ENCODE data around the gene HINFP. TPM values are rescaled to one million over a fixed set of nuclear protein-coding genes. Genes with fewer than 3 reads are reported as not detected.

Gene HINFP
- total and polyA plus RNA-seq, 2 of the 8 experiments (the other 6 are each of a cell fraction or from before 2014, with no cell fraction given): 35.0 to 37.3 TPM

DNA sequence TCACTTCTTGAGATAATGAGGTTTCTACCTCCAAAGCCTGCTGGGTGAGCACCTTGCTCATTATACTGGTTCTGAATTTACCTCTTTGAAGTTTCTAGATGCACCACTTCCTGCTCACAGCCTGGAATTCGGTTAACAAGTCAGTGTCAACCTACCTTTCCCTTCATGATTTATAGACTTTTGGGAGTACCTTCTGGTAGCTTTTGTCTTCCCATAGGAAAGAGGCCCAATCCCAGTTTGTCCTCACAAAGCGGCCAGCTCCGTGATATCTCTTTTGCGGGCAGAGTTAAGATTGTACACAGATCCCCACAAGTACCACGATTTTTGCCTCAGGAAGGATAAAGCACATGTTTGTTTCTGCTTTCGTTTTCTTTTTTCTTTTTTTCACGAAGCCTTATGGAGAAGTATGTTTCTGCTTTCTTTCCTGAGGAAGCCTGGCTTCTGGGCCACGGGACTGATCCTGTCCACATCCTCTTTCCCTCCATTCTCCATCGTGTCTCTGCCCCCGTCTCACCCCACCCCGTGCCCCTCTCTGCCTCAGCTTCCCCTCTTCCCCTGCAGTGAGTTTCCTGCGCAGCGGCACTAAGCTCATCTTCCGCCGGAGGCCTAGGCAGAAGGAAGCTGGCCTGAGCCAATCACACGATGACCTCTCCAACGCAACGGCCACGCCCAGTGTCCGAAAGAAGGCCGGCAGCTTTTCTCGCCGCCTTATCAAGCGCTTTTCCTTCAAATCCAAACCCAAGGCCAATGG, 5.7 kb upstream of the HINFP start:
- DNase-seq (ENCODE audit: low read depth in 1 of 2, low spot score in 2 of 2) (no peak), FAIRE-seq (no peak)
- no peaks in the 10 kb centered on the region; a peak in 1 of 8 replicates for H3K36me3 ChIP-seq (ENCODE audit: control insufficient read depth in 2 of 4, insufficient read depth in 4 of 4, low read length in 3 of 4)
- H2BK15ac ChIP-seq (ENCODE audit: low read length): no peak overlapping the region
- 85% methylated on average over 22 of the region's 24 CpGs; no CpG with 5 or more reads in 1 of the 2 experiments for WGBS, 2 experiments (ENCODE audit: extremely low coverage in 1 of 2, insufficient coverage in 1 of 2, insufficient read length in 1 of 2, insufficient replicate concordance in 2 of 2, low coverage in 1 of 2, low lambda C conversion rate in 2 of 2, missing lambda C conversion rate in 1 of 2)
- H3K23me2 ChIP-seq (ENCODE audit: low read depth, low read length): no peaks in the 10 kb centered on the region
- no peak overlapping the region for H4K8ac ChIP-seq (ENCODE audit: extremely low read depth, insufficient read depth, low read length)
- H3K23ac ChIP-seq (ENCODE audit: insufficient read length): no peak overlapping the region
- no peaks in the 10 kb centered on the region for H3K79me2 ChIP-seq (ENCODE audit: control insufficient read depth in 1 of 2, insufficient read depth in 2 of 2, low read length in 2 of 2)
- H4K91ac ChIP-seq (replicated peaks; ENCODE audit: insufficient read length, low read length): no peak overlapping the region
- no peak overlapping the region for H2AFZ ChIP-seq (ENCODE audit: low read length)
- H3K4me2 ChIP-seq (ENCODE audit: insufficient read depth in 1 of 2, low read depth in 2 of 2, low read length in 2 of 2): no peak overlapping the region
- no peak overlapping the region for H3K4ac ChIP-seq (replicated peaks; ENCODE audit: insufficient read length, low read depth, low read length)
- H2BK12ac ChIP-seq (ENCODE audit: low read depth, low read length): no peak overlapping the region
- no peaks in the 10 kb centered on the region for H3K79me1 ChIP-seq (ENCODE audit: low read depth, low read length)
- H3K27ac ChIP-seq (ENCODE audit: low read depth, low read length): no peak overlapping the region
- no peak overlapping the region for H3K14ac ChIP-seq (ENCODE audit: insufficient read length)
- no peak overlapping the region for H3K4me3 ChIP-seq (ENCODE audit: extremely low read depth in 1 of 4, insufficient read depth in 2 of 4, low read depth in 3 of 4, low read length in 4 of 4)
- no peak overlapping the region; the same call in 1 of the 2 replicates for H2BK20ac ChIP-seq (ENCODE audit: low read length)
- no peak overlapping the region for H4K5ac ChIP-seq (ENCODE audit: insufficient read length, low read depth, low read length)
- no peaks in the 10 kb centered on the region for H3K27me3 ChIP-seq (replicated peaks in 1 of 4; ENCODE audit: control insufficient read depth in 3 of 4, extremely low read depth in 1 of 4, insufficient read depth in 3 of 4, low read length in 3 of 4)
- no peak overlapping the region for H3K9ac ChIP-seq (replicated peaks in 1 of 4; ENCODE audit: extremely low read depth in 1 of 4, low read depth in 3 of 4, low read length in 3 of 4)
- peaks cover 0 to 4% (median 1%) of the 10 kb centered on the region in 4 experiments; a peak in 2 of 7 replicates for H3K4me1 ChIP-seq (replicated peaks in 1 of 4; ENCODE audit: control insufficient read depth in 3 of 4, insufficient read depth in 4 of 4, low read length in 3 of 4)
- no peaks in the 10 kb centered on the region for H3K9me3 ChIP-seq (ENCODE audit: insufficient read depth in 2 of 2, low read depth in 1 of 2, low read length in 1 of 2)
- H4K20me1 ChIP-seq (replicated peaks in 1 of 2; ENCODE audit: control insufficient read depth in 1 of 2, insufficient read depth in 2 of 2, low read length in 2 of 2): no peaks in the 10 kb centered on the region
- no peak overlapping the region for H2BK5ac ChIP-seq (ENCODE audit: low read depth, low read length)
- ChIA-PET CTCF (ENCODE audit: partially characterized antibody) (interaction anchor here (0.6 to 2.0 kb wide), 8 partner anchors 11 to 207 kb away, joined by 3 to 5 read pairs (median 3); no protein-coding TSS in a partner anchor), POLR2A (ENCODE audit: partially characterized antibody) (interaction anchor here (0.9 to 2.1 kb wide), 3 partner anchors 9 to 22 kb away, joined by 3 to 14 read pairs (median 10); partner anchors contain the start of gene C2CD2L)
- H3K18ac ChIP-seq (ENCODE audit: extremely low read depth, low read length): no peak overlapping the region
- H2BK120ac ChIP-seq (replicated peaks; ENCODE audit: low read depth, low read length): no peak overlapping the region
- H3K56ac ChIP-seq (replicated peaks; ENCODE audit: insufficient read length, low read depth, low read length): no peak overlapping the region
- H2AK5ac ChIP-seq (ENCODE audit: low read depth, low read length): no peak overlapping the region
- TF ChIP-seq RAD21 (IDR thresholded peaks at IDR 0.05 in 1 of 2, conservative IDR thresholded peaks at IDR 0.05 in 1 of 2; ENCODE audit: low read depth in 2 of 2, low read length in 2 of 2): no peak
- TF ChIP-seq POLR2AphosphoS5 (IDR thresholded peaks at IDR 0.05; ENCODE audit: low read depth, low read length): no peak
- no peak for TF ChIP-seq GABPA (IDR thresholded peaks at IDR 0.05; ENCODE audit: borderline replicate concordance, insufficient read depth, low read length)
- TF ChIP-seq JUN (IDR thresholded peaks at IDR 0.05; ENCODE audit: low read depth, low read length): no peak
- no peak for TF ChIP-seq TAF1 (IDR thresholded peaks at IDR 0.05; ENCODE audit: low read depth, low read length)
- no peak for TF ChIP-seq NANOG (IDR thresholded peaks at IDR 0.05; ENCODE audit: insufficient read depth, low read depth, low read length, poor library complexity, severe bottlenecking)
- TF ChIP-seq NRF1 (IDR thresholded peaks at IDR 0.05; ENCODE audit: low read depth, low read length): no peak
- no peak for TF ChIP-seq SP1 (IDR thresholded peaks at IDR 0.05; ENCODE audit: low read depth, low read length)
- no peak for TF ChIP-seq YY1 (IDR thresholded peaks at IDR 0.05; ENCODE audit: low read depth, low read length)
- TF ChIP-seq, protein P1, sequence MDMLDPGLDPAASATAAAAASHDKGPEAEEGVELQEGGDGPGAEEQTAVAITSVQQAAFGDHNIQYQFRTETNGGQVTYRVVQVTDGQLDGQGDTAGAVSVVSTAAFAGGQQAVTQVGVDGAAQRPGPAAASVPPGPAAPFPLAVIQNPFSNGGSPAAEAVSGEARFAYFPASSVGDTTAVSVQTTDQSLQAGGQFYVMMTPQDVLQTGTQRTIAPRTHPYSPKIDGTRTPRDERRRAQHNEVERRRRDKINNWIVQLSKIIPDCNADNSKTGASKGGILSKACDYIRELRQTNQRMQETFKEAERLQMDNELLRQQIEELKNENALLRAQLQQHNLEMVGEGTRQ (IDR thresholded peaks at IDR 0.05; ENCODE audit: low read length): no peak
- no peak for TF ChIP-seq SAP30 (IDR thresholded peaks at IDR 0.05; ENCODE audit: insufficient read depth, insufficient replicate concordance, low read length)

Data from H1 (cell line).